HL-60 (cell line): Measurements from ENCODE around the gene CIB4.

Experiments
- POLR2AphosphoS5 ChIP-seq: IDR thresholded peaks from 2 replicates; pipeline ENCODE4 v1.6.1; 2012; ENCODE audit warnings: low read depth
- SPI1 ChIP-seq: IDR thresholded peaks from 2 replicates; pipeline ENCODE4 v1.6.1; 2012; ENCODE audit warnings: low read depth, mild to moderate bottlenecking, borderline replicate concordance
- TF ChIP-seq, protein P1 (sequence below): IDR thresholded peaks from one replicate; pipeline ENCODE4 v1.5.1; 2011; ENCODE audit warnings: low read length, control low read depth, inconsistent platforms; ENCODE audit not compliant: insufficient read depth
- TF ChIP-seq, protein P2 (sequence below): IDR thresholded peaks from 2 replicates; pipeline ENCODE4 v1.6.1; 2012; ENCODE audit warnings: low read depth; ENCODE audit not compliant: insufficient replicate concordance

DNA sequence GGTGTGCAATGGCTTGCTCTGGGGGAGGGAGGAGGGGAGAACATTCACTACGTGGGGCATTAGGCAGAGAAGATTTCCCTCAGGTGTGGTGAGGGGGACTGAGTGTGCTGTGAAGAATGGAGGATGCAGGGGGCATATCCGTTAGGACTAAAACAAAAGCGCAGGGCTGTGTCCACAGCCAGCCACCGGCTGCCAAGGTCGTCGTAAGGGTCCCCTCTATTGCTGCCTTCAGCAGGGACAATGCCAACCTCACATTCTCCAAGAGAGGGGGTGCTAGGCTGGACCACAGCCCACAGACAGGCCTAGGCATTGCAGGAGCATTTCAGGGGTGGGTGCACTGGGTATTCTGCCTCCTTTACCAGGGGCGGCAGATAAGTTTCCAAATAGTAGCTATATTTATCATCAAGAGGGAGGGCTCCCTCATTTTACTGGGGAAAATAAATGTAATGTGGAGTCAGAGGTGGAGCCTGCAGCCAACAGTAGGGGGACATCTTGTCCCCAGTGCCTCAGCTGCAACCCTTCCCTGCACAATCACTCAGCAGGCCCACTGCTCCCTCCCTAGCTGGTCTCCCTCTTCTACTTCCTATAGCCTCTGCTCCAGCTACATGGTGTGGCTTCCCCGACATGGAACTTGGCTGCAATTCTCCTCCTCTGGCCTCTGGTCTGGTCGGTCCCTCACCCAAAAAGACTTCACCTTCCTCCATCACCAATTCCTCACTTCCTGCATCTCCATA is 88.4 kb downstream of the CIB4 start:
- TF ChIP-seq, protein P1, sequence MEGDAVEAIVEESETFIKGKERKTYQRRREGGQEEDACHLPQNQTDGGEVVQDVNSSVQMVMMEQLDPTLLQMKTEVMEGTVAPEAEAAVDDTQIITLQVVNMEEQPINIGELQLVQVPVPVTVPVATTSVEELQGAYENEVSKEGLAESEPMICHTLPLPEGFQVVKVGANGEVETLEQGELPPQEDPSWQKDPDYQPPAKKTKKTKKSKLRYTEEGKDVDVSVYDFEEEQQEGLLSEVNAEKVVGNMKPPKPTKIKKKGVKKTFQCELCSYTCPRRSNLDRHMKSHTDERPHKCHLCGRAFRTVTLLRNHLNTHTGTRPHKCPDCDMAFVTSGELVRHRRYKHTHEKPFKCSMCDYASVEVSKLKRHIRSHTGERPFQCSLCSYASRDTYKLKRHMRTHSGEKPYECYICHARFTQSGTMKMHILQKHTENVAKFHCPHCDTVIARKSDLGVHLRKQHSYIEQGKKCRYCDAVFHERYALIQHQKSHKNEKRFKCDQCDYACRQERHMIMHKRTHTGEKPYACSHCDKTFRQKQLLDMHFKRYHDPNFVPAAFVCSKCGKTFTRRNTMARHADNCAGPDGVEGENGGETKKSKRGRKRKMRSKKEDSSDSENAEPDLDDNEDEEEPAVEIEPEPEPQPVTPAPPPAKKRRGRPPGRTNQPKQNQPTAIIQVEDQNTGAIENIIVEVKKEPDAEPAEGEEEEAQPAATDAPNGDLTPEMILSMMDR: no peak
- TF ChIP-seq POLR2AphosphoS5 (no peak), SPI1 (no peak)
- TF ChIP-seq, protein P2, sequence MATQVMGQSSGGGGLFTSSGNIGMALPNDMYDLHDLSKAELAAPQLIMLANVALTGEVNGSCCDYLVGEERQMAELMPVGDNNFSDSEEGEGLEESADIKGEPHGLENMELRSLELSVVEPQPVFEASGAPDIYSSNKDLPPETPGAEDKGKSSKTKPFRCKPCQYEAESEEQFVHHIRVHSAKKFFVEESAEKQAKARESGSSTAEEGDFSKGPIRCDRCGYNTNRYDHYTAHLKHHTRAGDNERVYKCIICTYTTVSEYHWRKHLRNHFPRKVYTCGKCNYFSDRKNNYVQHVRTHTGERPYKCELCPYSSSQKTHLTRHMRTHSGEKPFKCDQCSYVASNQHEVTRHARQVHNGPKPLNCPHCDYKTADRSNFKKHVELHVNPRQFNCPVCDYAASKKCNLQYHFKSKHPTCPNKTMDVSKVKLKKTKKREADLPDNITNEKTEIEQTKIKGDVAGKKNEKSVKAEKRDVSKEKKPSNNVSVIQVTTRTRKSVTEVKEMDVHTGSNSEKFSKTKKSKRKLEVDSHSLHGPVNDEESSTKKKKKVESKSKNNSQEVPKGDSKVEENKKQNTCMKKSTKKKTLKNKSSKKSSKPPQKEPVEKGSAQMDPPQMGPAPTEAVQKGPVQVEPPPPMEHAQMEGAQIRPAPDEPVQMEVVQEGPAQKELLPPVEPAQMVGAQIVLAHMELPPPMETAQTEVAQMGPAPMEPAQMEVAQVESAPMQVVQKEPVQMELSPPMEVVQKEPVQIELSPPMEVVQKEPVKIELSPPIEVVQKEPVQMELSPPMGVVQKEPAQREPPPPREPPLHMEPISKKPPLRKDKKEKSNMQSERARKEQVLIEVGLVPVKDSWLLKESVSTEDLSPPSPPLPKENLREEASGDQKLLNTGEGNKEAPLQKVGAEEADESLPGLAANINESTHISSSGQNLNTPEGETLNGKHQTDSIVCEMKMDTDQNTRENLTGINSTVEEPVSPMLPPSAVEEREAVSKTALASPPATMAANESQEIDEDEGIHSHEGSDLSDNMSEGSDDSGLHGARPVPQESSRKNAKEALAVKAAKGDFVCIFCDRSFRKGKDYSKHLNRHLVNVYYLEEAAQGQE: no peak
